Measurements from ENCODE around the gene MRPS16.
A peak's percentile ranks its signal among the peaks of the same experiment; 100 is the strongest.

The MRPS16 gene

DNA sequence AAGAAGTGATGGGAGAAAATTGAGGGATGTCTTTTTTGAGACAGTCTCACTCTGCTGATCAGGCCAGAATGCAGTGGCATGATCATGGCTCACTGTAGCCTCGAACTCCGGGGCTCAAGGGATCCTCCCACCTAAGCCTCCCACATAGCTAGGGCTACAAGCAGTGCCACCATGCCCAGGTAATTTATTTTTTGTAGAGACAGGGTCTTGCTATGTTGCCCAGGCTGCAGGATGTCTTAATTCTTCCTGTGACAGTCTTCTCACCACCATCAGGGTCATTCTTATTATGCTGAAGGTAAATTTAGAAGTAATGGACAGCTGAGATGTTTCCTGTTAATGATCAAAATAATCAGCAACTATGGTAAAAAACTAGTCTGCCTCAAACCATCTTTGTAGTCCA lies 12.5 kb downstream of the MRPS16 start:
- no peak for DNase-seq (ENCODE audit: low read depth)

- DNase-seq (ENCODE audit: low read depth), result no peak
Observed at GRCh38 chr10:73238990-73239566, 13.4 kb downstream of the MRPS16 start.

- DNase-seq (ENCODE audit: low read depth), result no peak
Observed at GRCh38 chr10:73234695-73235094, 17.7 kb downstream of the MRPS16 start.

GRCh38 chr10:73233883-73234282 lies 18.6 kb downstream of the MRPS16 start:
- DNase-seq (ENCODE audit: low read depth), result no peak

DNA sequence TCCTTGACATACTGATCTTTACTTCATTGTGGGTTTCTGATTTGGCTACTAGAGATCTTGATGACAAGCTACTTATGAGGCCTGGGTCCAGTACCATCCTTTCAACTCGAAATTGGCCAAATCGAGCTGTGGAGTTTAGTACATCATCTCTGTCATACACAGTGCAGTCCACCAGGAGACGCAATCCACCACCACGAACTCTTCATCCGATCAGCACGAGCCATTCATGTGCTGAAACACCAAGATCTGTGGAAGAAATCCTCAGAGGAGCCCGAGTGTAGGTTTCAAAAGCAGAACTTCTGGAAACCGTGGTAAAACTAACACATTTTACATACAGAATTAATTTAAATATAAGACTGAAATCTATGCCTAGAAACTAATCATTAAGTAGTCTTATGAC lies 19.6 kb downstream of the MRPS16 start:
- DNase-seq (ENCODE audit: low read depth), result no peak

DNA sequence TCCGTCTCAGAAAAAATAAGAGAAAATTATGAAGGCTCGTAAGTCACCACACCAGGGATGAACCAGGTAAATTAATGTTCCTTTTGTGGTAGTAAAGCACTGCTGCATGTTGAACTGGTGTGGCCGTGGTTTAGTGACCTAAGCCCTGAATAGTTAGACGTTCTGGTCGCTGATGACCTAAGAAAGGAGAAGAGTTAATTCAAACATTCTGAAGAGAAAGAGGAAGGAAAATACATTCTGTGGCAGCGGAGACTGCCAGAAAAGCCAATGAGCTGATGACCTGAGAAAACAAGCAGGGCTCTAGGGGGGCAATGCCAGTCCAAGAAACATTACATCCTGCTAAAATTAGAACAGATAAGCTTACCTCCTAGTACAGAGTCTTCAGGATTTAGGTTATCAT lies 22.9 kb downstream of the MRPS16 start:
- no peak for DNase-seq (ENCODE audit: low read depth)

DNA sequence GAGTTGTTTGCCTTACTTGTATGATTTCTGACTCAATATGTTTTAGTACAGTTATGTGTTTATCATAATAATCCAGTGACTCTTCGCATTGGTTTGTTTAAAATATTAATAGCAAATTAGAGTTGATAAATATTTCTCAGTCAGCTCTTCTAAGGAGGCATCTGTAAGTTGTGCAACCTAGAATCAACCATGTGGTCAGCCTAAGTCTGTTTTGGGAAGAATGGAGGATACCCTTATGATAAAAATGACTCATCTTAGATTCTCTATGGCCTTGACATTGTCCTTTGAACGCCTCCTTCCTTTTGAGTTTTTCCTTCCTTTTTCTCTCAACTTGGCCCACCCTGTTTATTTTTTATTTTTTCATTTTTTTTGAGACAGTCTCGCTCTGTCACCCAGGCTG lies 24.2 kb downstream of the MRPS16 start:
- no peak for DNase-seq (ENCODE audit: low read depth)

DNA sequence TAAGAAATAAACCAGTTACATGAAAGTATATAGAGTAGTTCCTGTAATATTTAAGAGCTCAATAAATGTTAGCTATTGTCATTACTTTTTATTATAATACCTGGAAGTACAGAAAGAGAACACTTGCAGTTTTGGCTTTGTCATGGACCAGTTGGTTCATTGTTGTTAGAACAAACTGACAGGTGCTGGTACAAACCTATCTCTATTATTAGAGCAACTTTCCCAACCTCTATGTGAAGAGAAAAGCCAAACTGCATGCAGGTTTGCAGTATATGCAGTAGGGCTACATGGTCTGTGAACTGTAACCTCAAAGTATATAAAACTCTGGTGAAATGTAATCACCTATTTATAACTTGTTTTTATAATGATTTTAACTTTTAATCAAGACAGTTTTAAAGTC lies 25.8 kb downstream of the MRPS16 start:
- DNase-seq (ENCODE audit: low read depth), result no peak

DNA sequence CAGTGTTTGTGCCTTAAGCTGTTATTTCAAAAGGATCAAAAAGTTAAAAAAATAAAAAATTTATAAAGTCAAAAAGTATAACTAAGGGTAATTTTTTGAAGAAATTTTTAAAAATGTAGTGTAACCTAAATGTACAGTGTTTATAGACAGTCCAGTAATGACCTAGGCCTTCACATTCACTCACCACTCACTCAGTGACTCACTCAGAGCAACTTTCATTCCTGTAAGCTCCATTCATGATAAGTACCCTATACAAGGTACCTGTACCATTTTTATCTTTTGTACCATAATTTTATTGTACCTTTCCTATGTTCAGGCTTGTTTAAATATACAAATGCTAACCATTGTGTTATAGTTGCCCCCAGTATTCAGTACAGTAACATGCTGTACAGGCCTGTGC lies 26.9 kb downstream of the MRPS16 start:
- DNase-seq (ENCODE audit: low read depth), result no peak

DNA sequence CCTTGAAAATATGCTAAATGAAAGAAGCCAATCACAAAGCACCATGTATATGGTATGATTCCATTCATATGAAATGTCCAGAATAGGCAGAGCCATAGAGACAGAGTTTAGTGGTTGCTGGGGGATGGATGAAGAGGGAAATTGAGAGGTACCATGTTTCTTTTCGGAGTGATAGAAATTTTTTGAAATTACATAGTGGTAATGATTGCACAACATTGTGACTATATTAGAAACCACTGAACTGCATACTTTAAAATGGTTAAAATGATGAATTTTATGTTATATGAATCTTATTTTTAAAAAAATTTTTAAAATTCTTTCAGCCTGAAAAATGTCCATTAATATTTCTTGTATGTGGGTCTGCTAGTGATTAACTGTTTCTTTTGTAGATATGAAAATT lies 31.5 kb downstream of the MRPS16 start:
- DNase-seq (ENCODE audit: low read depth), result no peak

- DNase-seq (ENCODE audit: low read depth), result no peak
Observed at GRCh38 chr10:73219384-73219783, 33.1 kb downstream of the MRPS16 start.

- peak; percentile 39 for DNase-seq (ENCODE audit: low read depth)
Observed at GRCh38 chr10:73218431-73219191, 33.8 kb downstream of the MRPS16 start.

DNA sequence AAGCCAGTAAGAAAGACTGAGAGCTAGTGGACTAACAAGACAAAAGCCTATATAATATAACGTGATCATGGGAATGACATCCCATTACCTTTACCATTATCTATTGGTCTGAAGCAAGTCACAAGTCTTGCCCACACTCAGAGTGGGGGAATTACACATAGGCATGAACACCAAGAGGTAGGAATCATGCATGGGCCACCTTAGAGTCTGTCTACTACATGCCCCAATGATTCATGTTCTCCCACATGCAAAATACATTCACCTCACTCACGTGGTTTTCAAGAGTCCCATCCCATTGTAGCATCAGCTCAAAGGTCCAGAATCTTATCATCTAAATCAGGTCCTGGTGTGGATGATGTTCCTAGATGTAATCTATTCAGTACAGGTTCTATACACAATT lies 34.8 kb downstream of the MRPS16 start:
- no peak for DNase-seq (ENCODE audit: low read depth)

GRCh38 chr10:73215749-73216148 lies 36.7 kb downstream of the MRPS16 start:
- no peak for DNase-seq (ENCODE audit: low read depth)

GRCh38 chr10:73211106-73211811 lies 41.2 kb downstream of the MRPS16 start:
- no peak for DNase-seq (ENCODE audit: low read depth)

GRCh38 chr10:73210395-73211105 lies 41.9 kb downstream of the MRPS16 start:
- DNase-seq (ENCODE audit: low read depth), result no peak

DNA sequence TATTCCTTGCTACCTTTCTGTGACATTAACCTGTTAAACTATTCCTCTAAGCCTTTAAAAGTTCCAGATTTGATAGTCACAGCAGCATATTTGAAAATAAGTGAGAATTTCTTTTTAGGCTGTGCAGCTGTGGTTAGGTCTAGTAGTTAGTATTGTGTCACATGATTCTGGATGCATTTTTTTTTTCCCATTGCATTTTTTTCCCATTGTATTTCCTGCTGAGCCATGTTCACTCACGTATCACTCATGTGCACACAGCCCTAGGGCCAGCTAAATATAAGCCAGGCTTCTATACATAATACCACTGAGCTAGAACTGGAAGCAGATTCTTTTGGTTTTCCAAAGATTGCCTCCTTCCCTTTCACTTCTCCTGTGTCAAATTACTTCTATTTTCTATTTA lies 42.7 kb downstream of the MRPS16 start:
- DNase-seq (ENCODE audit: low read depth), result no peak

- DNase-seq (ENCODE audit: low read depth), result no peak
Observed at GRCh38 chr10:73207883-73208282, 44.6 kb downstream of the MRPS16 start.

GRCh38 chr10:73206385-73206784 lies 46.1 kb downstream of the MRPS16 start:
- no peak for DNase-seq (ENCODE audit: low read depth)

GRCh38 chr10:73205890-73206289 lies 46.6 kb downstream of the MRPS16 start:
- no peak for DNase-seq (ENCODE audit: low read depth)

DNA sequence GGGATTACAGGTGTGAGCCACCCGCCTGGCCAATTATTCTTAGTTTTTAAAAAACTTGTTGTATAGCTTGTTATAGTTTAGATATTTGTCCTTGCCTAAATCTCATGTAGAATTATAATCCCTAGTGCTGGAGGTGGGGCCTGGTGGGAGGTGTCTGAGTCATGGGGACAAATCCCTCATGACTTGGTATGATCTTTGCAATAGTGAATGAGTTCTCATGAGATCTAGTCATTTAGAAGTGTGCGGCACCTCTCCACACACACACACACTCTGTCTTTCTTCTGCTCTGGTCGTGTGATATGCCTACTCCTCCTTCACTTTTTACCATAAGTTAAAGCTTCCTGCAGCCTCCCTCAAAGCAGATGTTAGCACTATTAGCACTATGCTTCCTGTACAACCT lies 47.4 kb downstream of the MRPS16 start:
- no peak for DNase-seq (ENCODE audit: low read depth)

All from CMK (cell line).